Panc1 (cell line): ENCODE results near the gene KRT75.

ENCODE experiments used
- CTCF ChIP-seq: fragments of 450-650 bp; IDR thresholded peaks from 2 replicates; pipeline ENCODE4 v1.5.1; 2017; ENCODE audit warnings: mild to moderate bottlenecking
- POLR2AphosphoS5 ChIP-seq: IDR thresholded peaks from 2 replicates; pipeline ENCODE4 v1.6.1; 2012; ENCODE audit warnings: mild to moderate bottlenecking, low read depth, low read length, moderate library complexity
- REST ChIP-seq, 2 experiments: IDR thresholded peaks; 2 replicates each; pipeline ENCODE4 v1.6.1; 2011 to 2012; ENCODE audit warnings: low read depth in 2 of 2, control low read depth in 1 of 2, low read length in 1 of 2, mild to moderate bottlenecking in 1 of 2, moderate library complexity in 1 of 2; ENCODE audit not compliant: insufficient read depth in 1 of 2
- SIN3A ChIP-seq: IDR thresholded peaks from 2 replicates; pipeline ENCODE4 v1.6.1; 2012; ENCODE audit warnings: low read depth, mild to moderate bottlenecking, low read length, moderate library complexity, borderline replicate concordance; ENCODE audit not compliant: insufficient read depth

DNA sequence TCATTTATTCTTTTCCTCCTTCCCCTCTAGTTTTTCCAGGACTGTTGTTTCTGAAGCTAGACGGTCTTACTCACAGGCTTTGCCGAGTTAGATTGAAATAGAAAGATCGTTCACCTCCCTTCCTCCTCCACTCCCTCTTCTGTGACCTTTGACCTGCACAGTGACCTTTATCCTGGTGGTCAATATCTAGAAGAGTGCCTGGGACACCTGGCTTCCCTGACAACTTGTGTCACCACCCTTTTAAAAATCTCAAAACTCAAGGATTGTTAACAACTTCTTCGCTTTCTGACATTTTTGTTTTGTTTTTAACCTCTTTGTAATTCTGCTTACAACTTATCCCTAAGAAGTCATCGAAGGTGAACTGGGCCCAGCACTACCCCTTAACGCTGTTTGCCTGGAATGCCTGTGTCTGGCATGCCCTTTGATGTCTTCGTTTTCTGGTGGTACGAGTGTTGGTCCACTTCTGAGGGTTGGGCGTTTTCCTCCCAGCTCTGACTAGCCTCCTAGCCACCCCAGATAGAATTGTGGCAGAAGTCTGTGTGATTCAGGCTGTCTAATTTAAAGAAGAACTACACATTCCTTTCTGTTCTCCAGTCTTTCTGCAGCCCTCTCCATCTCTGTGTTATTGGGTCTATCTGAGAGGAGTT lies 2.8 kb upstream of the KRT75 start:
- TF ChIP-seq REST (IDR thresholded peaks at IDR 0.05; ENCODE audit: insufficient read depth in 1 of 2, low read depth in 2 of 2, low read length in 1 of 2) (no peak), CTCF (no peak), POLR2AphosphoS5 (no peak), SIN3A (no peak)
